ENCODE results near the gene DRC7. TPM values are rescaled to one million over a fixed set of nuclear protein-coding genes. Genes with fewer than 3 reads are reported as not detected.

The DRC7 gene
- polyA plus RNA-seq, 4 donors: 0.37 TPM; not detected in 3

GRCh38 chr16:57757326-57757786 lies 62.8 kb downstream of the DRC7 start:
- Histone ChIP-seq H3K4me3 (ENCODE audit: low read depth in 1 of 3, low read length in 3 of 3) (no peak overlapping the region), H3K36me3 (ENCODE audit: control insufficient read depth in 3 of 3, insufficient read depth in 2 of 3, low read depth in 1 of 3, low read length in 3 of 3) (peaks cover 0 to 98% (median 14%) of the 10 kb centered on the region in 3 donors), H3K4me1 (ENCODE audit: control insufficient read depth in 3 of 3, insufficient read depth in 2 of 3, low read depth in 1 of 3, low read length in 2 of 3) (peaks cover 0 to 15% (median 0%) of the 10 kb centered on the region in 3 donors), H3K27ac (ENCODE audit: low read depth in 1 of 3, low read length in 2 of 3) (peak overlapping the region in 1 of 3 donors; percentile 73), H3K27me3 (ENCODE audit: control insufficient read depth in 3 of 3, insufficient read depth in 3 of 3, low read length in 3 of 3) (no peaks in the 10 kb centered on the region), H3K9me3 (ENCODE audit: control insufficient read depth in 2 of 2, insufficient read depth in 1 of 2, low read depth in 1 of 2, low read length in 1 of 2) (no peaks in the 10 kb centered on the region)
- DNase-seq (peak; percentile 84 to 89), FAIRE-seq (no peak)
- WGBS, 3 donors: 54 to 70% (median 62%) methylated on average over 10 to 11 of the region's 11 CpGs

- H3K4me1 ChIP-seq (ENCODE audit: control insufficient read depth in 3 of 3, insufficient read depth in 2 of 3, low read depth in 1 of 3, low read length in 2 of 3): peaks cover 0 to 15% (median 0%) of the 10 kb centered on the region in 3 donors
- H3K4me3 ChIP-seq (ENCODE audit: low read depth in 1 of 3, low read length in 3 of 3): no peak overlapping the region
- DNase-seq: no peak
- 95 to 99% (median 95%) methylated on average over 7 of the region's 7 CpGs for whole genome bisulfite sequencing, 3 donors
- no peaks in the 10 kb centered on the region for H3K27me3 ChIP-seq (ENCODE audit: control insufficient read depth in 3 of 3, insufficient read depth in 3 of 3, low read length in 3 of 3)
- no peak for FAIRE-seq
- peaks cover 0 to 98% (median 18%) of the 10 kb centered on the region in 3 donors for H3K36me3 ChIP-seq (ENCODE audit: control insufficient read depth in 3 of 3, insufficient read depth in 2 of 3, low read depth in 1 of 3, low read length in 3 of 3)
- no peak overlapping the region for H3K27ac ChIP-seq (ENCODE audit: low read depth in 1 of 3, low read length in 2 of 3)
- no peaks in the 10 kb centered on the region for H3K9me3 ChIP-seq (ENCODE audit: control insufficient read depth in 2 of 2, insufficient read depth in 1 of 2, low read depth in 1 of 2, low read length in 1 of 2)
Observed at GRCh38 chr16:57757883-57758282, 63.3 kb downstream of the DRC7 start.

- H3K27me3 ChIP-seq (ENCODE audit: control insufficient read depth in 3 of 3, insufficient read depth in 3 of 3, low read length in 3 of 3): no peaks in the 10 kb centered on the region
- DNase-seq (no peak), FAIRE-seq (no peak)
- peaks cover 0 to 15% (median 0%) of the 10 kb centered on the region in 3 donors for H3K4me1 ChIP-seq (ENCODE audit: control insufficient read depth in 3 of 3, insufficient read depth in 2 of 3, low read depth in 1 of 3, low read length in 2 of 3)
- H3K27ac ChIP-seq (ENCODE audit: low read depth in 1 of 3, low read length in 2 of 3): no peak overlapping the region
- peaks cover 0 to 98% (median 19%) of the 10 kb centered on the region in 3 donors for H3K36me3 ChIP-seq (ENCODE audit: control insufficient read depth in 3 of 3, insufficient read depth in 2 of 3, low read depth in 1 of 3, low read length in 3 of 3)
- no peak overlapping the region for H3K4me3 ChIP-seq (ENCODE audit: low read depth in 1 of 3, low read length in 3 of 3)
- no peaks in the 10 kb centered on the region for H3K9me3 ChIP-seq (ENCODE audit: control insufficient read depth in 2 of 2, insufficient read depth in 1 of 2, low read depth in 1 of 2, low read length in 1 of 2)
- 83 to 86% (median 85%) methylated on average over 32 to 33 of the region's 33 CpGs for WGBS, 3 donors
Observed at GRCh38 chr16:57758331-57759117, 63.9 kb downstream of the DRC7 start.

GRCh38 chr16:57759131-57759530 lies 64.5 kb downstream of the DRC7 start:
- Histone ChIP-seq H3K4me1 (ENCODE audit: control insufficient read depth in 3 of 3, insufficient read depth in 2 of 3, low read depth in 1 of 3, low read length in 2 of 3) (peaks cover 0 to 15% (median 0%) of the 10 kb centered on the region in 3 donors), H3K27me3 (ENCODE audit: control insufficient read depth in 3 of 3, insufficient read depth in 3 of 3, low read length in 3 of 3) (no peaks in the 10 kb centered on the region), H3K9me3 (ENCODE audit: control insufficient read depth in 2 of 2, insufficient read depth in 1 of 2, low read depth in 1 of 2, low read length in 1 of 2) (no peaks in the 10 kb centered on the region), H3K36me3 (ENCODE audit: control insufficient read depth in 3 of 3, insufficient read depth in 2 of 3, low read depth in 1 of 3, low read length in 3 of 3) (peaks cover 0 to 98% (median 24%) of the 10 kb centered on the region in 3 donors), H3K27ac (ENCODE audit: low read depth in 1 of 3, low read length in 2 of 3) (no peak overlapping the region), H3K4me3 (ENCODE audit: low read depth in 1 of 3, low read length in 3 of 3) (no peak overlapping the region)
- WGBS, 3 donors: 85 to 95% (median 88%) methylated on average over 6 to 7 of the region's 7 CpGs
- no peak for DNase-seq
- no peak for FAIRE-seq

GRCh38 chr16:57759541-57760356 lies 65.1 kb downstream of the DRC7 start:
- Histone ChIP-seq H3K27ac (ENCODE audit: low read depth in 1 of 3, low read length in 2 of 3) (no peak overlapping the region), H3K4me3 (ENCODE audit: low read depth in 1 of 3, low read length in 3 of 3) (no peak overlapping the region), H3K9me3 (ENCODE audit: control insufficient read depth in 2 of 2, insufficient read depth in 1 of 2, low read depth in 1 of 2, low read length in 1 of 2) (no peaks in the 10 kb centered on the region), H3K4me1 (ENCODE audit: control insufficient read depth in 3 of 3, insufficient read depth in 2 of 3, low read depth in 1 of 3, low read length in 2 of 3) (peaks cover 0 to 15% (median 0%) of the 10 kb centered on the region in 3 donors), H3K36me3 (ENCODE audit: control insufficient read depth in 3 of 3, insufficient read depth in 2 of 3, low read depth in 1 of 3, low read length in 3 of 3) (peaks cover 0 to 97% (median 25%) of the 10 kb centered on the region in 3 donors), H3K27me3 (ENCODE audit: control insufficient read depth in 3 of 3, insufficient read depth in 3 of 3, low read length in 3 of 3) (no peaks in the 10 kb centered on the region)
- WGBS, 3 donors: 82 to 84% (median 82%) methylated on average over 20 to 21 of the region's 21 CpGs
- no peak for FAIRE-seq
- DNase-seq: no peak

GRCh38 chr16:57760357-57761160 lies 66.0 kb downstream of the DRC7 start:
- no peak for FAIRE-seq
- no peaks in the 10 kb centered on the region for H3K9me3 ChIP-seq (ENCODE audit: control insufficient read depth in 2 of 2, insufficient read depth in 1 of 2, low read depth in 1 of 2, low read length in 1 of 2)

GRCh38 chr16:57761301-57761700 lies 66.7 kb downstream of the DRC7 start:
- H3K4me3 ChIP-seq (ENCODE audit: low read depth in 1 of 3, low read length in 3 of 3): no peak overlapping the region
- no peak overlapping the region for H3K27ac ChIP-seq (ENCODE audit: low read depth in 1 of 3, low read length in 2 of 3)
- peaks cover 0 to 8% (median 0%) of the 10 kb centered on the region in 3 donors for H3K4me1 ChIP-seq (ENCODE audit: control insufficient read depth in 3 of 3, insufficient read depth in 2 of 3, low read depth in 1 of 3, low read length in 2 of 3)
- FAIRE-seq (no peak), DNase-seq (no peak)
- H3K9me3 ChIP-seq (ENCODE audit: control insufficient read depth in 2 of 2, insufficient read depth in 1 of 2, low read depth in 1 of 2, low read length in 1 of 2): no peaks in the 10 kb centered on the region
- H3K27me3 ChIP-seq (ENCODE audit: control insufficient read depth in 3 of 3, insufficient read depth in 3 of 3, low read length in 3 of 3): no peaks in the 10 kb centered on the region
- 76 to 83% (median 77%) methylated on average over 9 of the region's 9 CpGs for WGBS, 3 donors
- H3K36me3 ChIP-seq (ENCODE audit: control insufficient read depth in 3 of 3, insufficient read depth in 2 of 3, low read depth in 1 of 3, low read length in 3 of 3): peaks cover 0 to 97% (median 25%) of the 10 kb centered on the region in 3 donors

More at GRCh38 chr16:57760357-57761160, 66.0 kb downstream of the DRC7 start:
- WGBS, 3 donors: 86 to 88% (median 87%) methylated on average over 39 to 40 of the region's 40 CpGs
- H3K4me1 ChIP-seq (ENCODE audit: control insufficient read depth in 3 of 3, insufficient read depth in 2 of 3, low read depth in 1 of 3, low read length in 2 of 3): peaks cover 0 to 15% (median 0%) of the 10 kb centered on the region in 3 donors
- H3K36me3 ChIP-seq (ENCODE audit: control insufficient read depth in 3 of 3, insufficient read depth in 2 of 3, low read depth in 1 of 3, low read length in 3 of 3): peaks cover 0 to 97% (median 25%) of the 10 kb centered on the region in 3 donors
- no peak overlapping the region for H3K4me3 ChIP-seq (ENCODE audit: low read depth in 1 of 3, low read length in 3 of 3)
- H3K27ac ChIP-seq (ENCODE audit: low read depth in 1 of 3, low read length in 2 of 3): no peak overlapping the region
- no peaks in the 10 kb centered on the region for H3K27me3 ChIP-seq (ENCODE audit: control insufficient read depth in 3 of 3, insufficient read depth in 3 of 3, low read length in 3 of 3)
- DNase-seq: no peak

Measured in small intestine (tissue), 7 donors.